ENCODE data around the gene MED9.
"Not testable (repeated sequence)": the region's sequence is repeated elsewhere in the genome, so short reads cannot be mapped to it uniquely, and the experiment has no call there.

MED9 gene

DNA sequence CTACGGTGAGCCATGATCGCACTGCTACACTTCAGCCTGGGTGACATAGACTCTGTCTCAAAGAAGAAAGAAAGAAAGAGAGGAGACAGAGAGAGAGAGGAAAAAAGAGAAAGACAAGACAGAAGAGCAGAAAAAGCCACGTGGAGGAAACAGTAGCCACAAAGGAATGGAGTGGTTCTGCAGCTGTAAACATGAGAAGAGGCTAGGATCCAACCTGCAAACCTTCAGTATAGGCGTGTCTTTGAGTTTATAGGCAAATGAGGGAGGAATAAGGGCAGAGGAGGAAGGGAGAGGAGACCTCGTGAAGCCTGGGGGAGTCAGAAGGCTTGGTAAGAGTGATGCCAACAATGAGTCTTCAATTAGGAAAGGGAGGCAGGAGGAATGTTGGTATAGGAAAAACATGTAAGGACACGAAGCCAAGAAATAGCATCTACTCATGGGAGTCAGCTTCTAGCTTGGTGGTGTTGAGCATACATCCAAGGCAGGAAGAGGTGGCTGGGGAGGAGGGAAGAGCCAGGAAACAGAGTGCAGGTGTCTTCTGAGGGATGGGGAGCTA is 3.9 kb downstream of the MED9 start:
- no peaks in the 10 kb centered on the region for H3K4me1 ChIP-seq (ENCODE audit: low read length)
- DNase-seq = no peak
- no peak overlapping the region for H3K9ac ChIP-seq (ENCODE audit: low read length)
- H3K9me2 ChIP-seq (replicated peaks; ENCODE audit: insufficient read depth, low read length) = no peaks in the 10 kb centered on the region
- no peak overlapping the region for H3K4me2 ChIP-seq (ENCODE audit: low read depth, low read length)
- no peaks in the 10 kb centered on the region for H3F3A ChIP-seq (ENCODE audit: insufficient read depth, low read length)
- H3K9me3 ChIP-seq (replicated peaks; ENCODE audit: insufficient read depth, low read length) = no peaks in the 10 kb centered on the region
- H3K79me2 ChIP-seq (ENCODE audit: low read length) = peaks cover 87% of the 10 kb centered on the region
- H3K27me3 ChIP-seq (replicated peaks; ENCODE audit: insufficient read depth, low read length) = no peaks in the 10 kb centered on the region
- no peak overlapping the region for H3K27ac ChIP-seq (ENCODE audit: low read length)
- no peaks in the 10 kb centered on the region for H3K36me3 ChIP-seq (replicated peaks; ENCODE audit: insufficient read depth, low read length)
- H4K20me1 ChIP-seq (ENCODE audit: insufficient read depth, low read length) = no peaks in the 10 kb centered on the region; the same call in 1 of the 2 replicates
- no peak for TF ChIP-seq EZH2 (optimal IDR thresholded peaks at IDR 0.05; ENCODE audit: low read depth, low read length)
- H2AFZ ChIP-seq (ENCODE audit: low read length) = no peak overlapping the region
- no peak overlapping the region for H3K4me3 ChIP-seq (ENCODE audit: low read length)

GRCh38 chr17:17481860-17482259 is 5.1 kb downstream of the MED9 start:
- no peaks in the 10 kb centered on the region; the same call in 1 of the 2 replicates for H4K20me1 ChIP-seq (ENCODE audit: insufficient read depth, low read length)
- H3K4me3 ChIP-seq (ENCODE audit: low read length) = no peak overlapping the region
- H3K9me3 ChIP-seq (replicated peaks; ENCODE audit: insufficient read depth, low read length) = no peaks in the 10 kb centered on the region
- no peak for DNase-seq
- no peak overlapping the region for H3K4me2 ChIP-seq (ENCODE audit: low read depth, low read length)
- H3K9ac ChIP-seq (ENCODE audit: low read length) = no peak overlapping the region
- no peaks in the 10 kb centered on the region for H3K36me3 ChIP-seq (replicated peaks; ENCODE audit: insufficient read depth, low read length)
- no peaks in the 10 kb centered on the region for H3K27me3 ChIP-seq (replicated peaks; ENCODE audit: insufficient read depth, low read length)
- H3K79me2 ChIP-seq (ENCODE audit: low read length) = peaks cover 89% of the 10 kb centered on the region
- H3F3A ChIP-seq (ENCODE audit: insufficient read depth, low read length) = no peaks in the 10 kb centered on the region
- H3K4me1 ChIP-seq (ENCODE audit: low read length) = no peaks in the 10 kb centered on the region
- TF ChIP-seq EZH2 (optimal IDR thresholded peaks at IDR 0.05; ENCODE audit: low read depth, low read length) = no peak
- TF ChIP-seq CTCF (IDR thresholded peaks at IDR 0.05; ENCODE audit: low read length) = no peak
- no peak for TF ChIP-seq EZH2phosphoT487 (IDR thresholded peaks at IDR 0.05; ENCODE audit: low read length)
- H2AFZ ChIP-seq (ENCODE audit: low read length) = no peak overlapping the region
- no peaks in the 10 kb centered on the region for H3K9me2 ChIP-seq (replicated peaks; ENCODE audit: insufficient read depth, low read length)
- H3K27ac ChIP-seq (ENCODE audit: low read length) = no peak overlapping the region

DNA sequence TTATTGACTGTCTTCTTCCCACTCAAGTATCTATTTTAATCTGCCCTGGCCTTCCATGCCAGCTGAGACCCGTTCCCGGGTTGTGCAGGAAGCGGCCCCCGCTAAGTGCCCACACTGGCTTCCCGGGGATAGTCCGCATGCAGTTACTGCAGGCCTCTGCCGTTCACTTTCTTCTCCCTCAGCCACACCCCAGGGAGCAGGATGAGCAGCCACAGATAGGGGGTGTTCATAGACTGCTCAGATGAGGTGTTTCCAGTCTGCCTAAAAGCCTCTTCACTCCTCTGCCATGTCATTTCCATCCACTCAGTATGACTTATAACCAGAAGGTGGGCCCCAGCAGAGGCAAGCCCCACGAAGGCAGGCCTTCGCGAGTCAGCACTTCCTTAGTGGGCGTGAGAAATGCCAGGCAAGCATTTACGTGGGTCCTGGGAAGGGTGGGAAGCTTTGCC is 7.7 kb downstream of the MED9 start:
- Histone ChIP-seq H3K36me3 (replicated peaks; ENCODE audit: insufficient read depth, low read length) (0 out of 2 replicates have a peak, but pooled peaks cover 3% of the 10 kb centered on the region), H3K9ac (ENCODE audit: low read length) (no peak overlapping the region), H2AFZ (ENCODE audit: low read length) (no peak overlapping the region), H4K20me1 (ENCODE audit: insufficient read depth, low read length) (no peaks in the 10 kb centered on the region; the same call in 1 of the 2 replicates), H3F3A (ENCODE audit: insufficient read depth, low read length) (no peaks in the 10 kb centered on the region), H3K4me3 (ENCODE audit: low read length) (no peak overlapping the region), H3K27ac (ENCODE audit: low read length) (no peak overlapping the region), H3K4me1 (ENCODE audit: low read length) (no peaks in the 10 kb centered on the region), H3K27me3 (replicated peaks; ENCODE audit: insufficient read depth, low read length) (no peaks in the 10 kb centered on the region), H3K79me2 (ENCODE audit: low read length) (peaks cover 63% of the 10 kb centered on the region), H3K9me3 (replicated peaks; ENCODE audit: insufficient read depth, low read length) (no peaks in the 10 kb centered on the region), H3K4me2 (ENCODE audit: low read depth, low read length) (no peak overlapping the region), H3K9me2 (replicated peaks; ENCODE audit: insufficient read depth, low read length) (no peaks in the 10 kb centered on the region)
- TF ChIP-seq CTCF (IDR thresholded peaks at IDR 0.05; ENCODE audit: low read length) (no peak), EZH2 (optimal IDR thresholded peaks at IDR 0.05; ENCODE audit: low read depth, low read length) (no peak), EZH2phosphoT487 (IDR thresholded peaks at IDR 0.05; ENCODE audit: low read length) (no peak)
- no peak for DNase-seq

- H3F3A ChIP-seq (ENCODE audit: insufficient read depth, low read length) = no peaks in the 10 kb centered on the region
- no peaks in the 10 kb centered on the region for H3K9me3 ChIP-seq (replicated peaks; ENCODE audit: insufficient read depth, low read length)
- TF ChIP-seq EZH2 (optimal IDR thresholded peaks at IDR 0.05; ENCODE audit: low read depth, low read length) = no peak
- no peak for TF ChIP-seq EZH2phosphoT487 (IDR thresholded peaks at IDR 0.05; ENCODE audit: low read length)
- no peak for DNase-seq
- H3K4me1 ChIP-seq (ENCODE audit: low read length) = no peaks in the 10 kb centered on the region
- H3K4me2 ChIP-seq (ENCODE audit: low read depth, low read length) = no peak overlapping the region
- H3K4me3 ChIP-seq (ENCODE audit: low read length) = no peak overlapping the region
- 0 out of 2 replicates have a peak, but pooled peaks cover 3% of the 10 kb centered on the region for H3K36me3 ChIP-seq (replicated peaks; ENCODE audit: insufficient read depth, low read length)
- H3K9me2 ChIP-seq (replicated peaks; ENCODE audit: insufficient read depth, low read length) = no peaks in the 10 kb centered on the region
- H2AFZ ChIP-seq (ENCODE audit: low read length) = no peak overlapping the region
- no peak overlapping the region for H3K9ac ChIP-seq (ENCODE audit: low read length)
- H3K79me2 ChIP-seq (ENCODE audit: low read length) = peaks cover 54% of the 10 kb centered on the region
- H4K20me1 ChIP-seq (ENCODE audit: insufficient read depth, low read length) = no peaks in the 10 kb centered on the region; the same call in 1 of the 2 replicates
- no peak overlapping the region for H3K27ac ChIP-seq (ENCODE audit: low read length)
- H3K27me3 ChIP-seq (replicated peaks; ENCODE audit: insufficient read depth, low read length) = no peaks in the 10 kb centered on the region
Observed at GRCh38 chr17:17485420-17485819, 8.6 kb downstream of the MED9 start.

GRCh38 chr17:17486416-17486815 is 9.6 kb downstream of the MED9 start:
- not testable (repeated sequence) for H3K27ac ChIP-seq (ENCODE audit: low read length); H3K4me1 ChIP-seq (ENCODE audit: low read length); H2AFZ ChIP-seq (ENCODE audit: low read length); H3K4me2 ChIP-seq (ENCODE audit: low read depth, low read length); H3K9me3 ChIP-seq (replicated peaks; ENCODE audit: insufficient read depth, low read length); DNase-seq; H3K9me2 ChIP-seq (replicated peaks; ENCODE audit: insufficient read depth, low read length); H3K36me3 ChIP-seq (replicated peaks; ENCODE audit: insufficient read depth, low read length); H4K20me1 ChIP-seq (ENCODE audit: insufficient read depth, low read length); H3K4me3 ChIP-seq (ENCODE audit: low read length); H3F3A ChIP-seq (ENCODE audit: insufficient read depth, low read length); H3K9ac ChIP-seq (ENCODE audit: low read length); H3K27me3 ChIP-seq (replicated peaks; ENCODE audit: insufficient read depth, low read length)
- peaks cover 44% of the 10 kb centered on the region for H3K79me2 ChIP-seq (ENCODE audit: low read length)
